HepG2 (cell line): Measurements from ENCODE around the gene RRAD. TPM values are rescaled to one million over a fixed set of nuclear protein-coding genes. Genes with fewer than 3 reads are reported as not detected.

Source experiments
- ATF7-NPFF ChIP-seq: sonication (generic); formaldehyde crosslinking; IDR thresholded peaks from 2 replicates; pipeline ENCODE4 v1.8.1; 2023; ENCODE audit warnings: mild to moderate bottlenecking, low read depth, missing genetic modification reagents, moderate library complexity
- ATM ChIP-seq: fragments of 450-650 bp; IDR thresholded peaks from 2 replicates; pipeline ENCODE4 v1.7.1; 2017; ENCODE audit warnings: mild to moderate bottlenecking, borderline replicate concordance
- ATRX ChIP-seq: sonication (generic); formaldehyde crosslinking; IDR thresholded peaks from 2 replicates; pipeline ENCODE4 v1.4.0; 2020; ENCODE audit warnings: missing genetic modification reagents, borderline replicate concordance
- CAMTA2 ChIP-seq: sonication (generic); formaldehyde crosslinking; IDR thresholded peaks from 2 replicates; pipeline ENCODE4 v1.4.0; 2020; ENCODE audit warnings: mild to moderate bottlenecking, missing genetic modification reagents, borderline replicate concordance
- DR1 ChIP-seq: sonication (generic); formaldehyde crosslinking; IDR thresholded peaks from 2 replicates; pipeline ENCODE4 v1.8.0; 2021; ENCODE audit warnings: mild to moderate bottlenecking, missing genetic modification reagents, inconsistent platforms
- ELF3 ChIP-seq: IDR thresholded peaks from 2 replicates; pipeline ENCODE4 v1.6.1; 2016; ENCODE audit warnings: missing genetic modification reagents, missing compliant biosample characterization
- IKZF4 ChIP-seq: sonication (generic); formaldehyde crosslinking; IDR thresholded peaks from 2 replicates; pipeline ENCODE4 v1.5.1; 2020; ENCODE audit warnings: borderline replicate concordance, mild to moderate bottlenecking, low read depth, missing genetic modification reagents; ENCODE audit errors: not compliant biosample characterization
- ISX ChIP-seq: sonication (generic); formaldehyde crosslinking; conservative IDR thresholded peaks from 2 replicates; pipeline ENCODE4 v1.5.0; 2020; ENCODE audit warnings: missing genetic modification reagents
- KDM2A ChIP-seq: sonication (generic); formaldehyde crosslinking; IDR thresholded peaks from 2 replicates; pipeline ENCODE4 v1.4.0; 2020; ENCODE audit warnings: low read depth, missing genetic modification reagents, borderline replicate concordance
- KDM5B ChIP-seq: sonication (generic); formaldehyde crosslinking; IDR thresholded peaks from 2 replicates; pipeline ENCODE4 v1.4.0; 2020; ENCODE audit warnings: missing genetic modification reagents, mild to moderate bottlenecking, borderline replicate concordance
- MAFG ChIP-seq: sonication (generic); formaldehyde crosslinking; IDR thresholded peaks from 2 replicates; pipeline ENCODE4 v1.5.1; 2020; ENCODE audit warnings: mild to moderate bottlenecking, missing genetic modification reagents
- MYC ChIP-seq: sonication (generic); formaldehyde crosslinking; IDR thresholded peaks from 2 replicates; pipeline ENCODE4 v1.9.0; 2021; ENCODE audit warnings: missing genetic modification reagents, borderline replicate concordance
- NFRKB ChIP-seq: fragments of 450-650 bp; IDR thresholded peaks from 2 replicates; pipeline ENCODE4 v1.6.1; 2017
- NR2C2 ChIP-seq: sonication (generic); formaldehyde crosslinking; IDR thresholded peaks from 2 replicates; pipeline ENCODE4 v1.4.0; 2020; ENCODE audit warnings: missing genetic modification reagents, mild to moderate bottlenecking, moderate library complexity, borderline replicate concordance
- PHF20 ChIP-seq: sonication (generic); formaldehyde crosslinking; IDR thresholded peaks from 2 replicates; pipeline ENCODE4 v1.5.0; 2020; ENCODE audit warnings: mild to moderate bottlenecking, missing genetic modification reagents
- REPIN1 ChIP-seq: sonication (generic); formaldehyde crosslinking; IDR thresholded peaks from 2 replicates; pipeline ENCODE4 v1.8.0; 2022; ENCODE audit warnings: missing genetic modification reagents, low read depth, mild to moderate bottlenecking, borderline replicate concordance
- RXRA ChIP-seq: sonication (generic); formaldehyde crosslinking; IDR thresholded peaks from 2 replicates; pipeline ENCODE4 v1.5.1; 2020; ENCODE audit warnings: missing genetic modification reagents
- TAF1 ChIP-seq: sonication (generic); formaldehyde crosslinking; IDR thresholded peaks from 2 replicates; pipeline ENCODE4 v1.4.0; 2020; ENCODE audit warnings: missing genetic modification reagents
- TRIM24 ChIP-seq: sonication (generic); formaldehyde crosslinking; IDR thresholded peaks from 2 replicates; pipeline ENCODE4 v1.8.0; 2022; ENCODE audit warnings: mild to moderate bottlenecking, missing genetic modification reagents
- ZNF749 ChIP-seq: sonication (generic); formaldehyde crosslinking; IDR thresholded peaks from 2 replicates; pipeline ENCODE4 v1.8.0; 2022; ENCODE audit warnings: mild to moderate bottlenecking, missing genetic modification reagents, moderate library complexity, borderline replicate concordance
- ZNF761 ChIP-seq: sonication (generic); formaldehyde crosslinking; conservative IDR thresholded peaks from 2 replicates; pipeline ENCODE4 v1.4.0; 2020; ENCODE audit warnings: mild to moderate bottlenecking, missing genetic modification reagents
- polyA plus RNA-seq, 8 experiments: library from polyadenylated mRNA; depleted of rRNA in 3 of 8; stranded (reverse) in 7 of 8; unstranded in 1 of 8; fragments of >200 nt; fragmentation: Illumina TruSeq in 4 of 8; extraction: Trizol in 4 of 8; gene quantifications; 2 replicates each; pipeline versions ENCODE4 v1.2.1 to v1.2.3, GENCODE V29; 2011 to 2016; ENCODE audit warnings: low read depth in 4 of 8, missing spikeins in 1 of 8, mixed read lengths in 1 of 8; ENCODE audit not compliant: insufficient read depth in 1 of 8
- total RNA-seq, 5 experiments: library from RNA; depleted of rRNA; stranded (reverse); fragments of >200 nt; fragmentation: Illumina TruSeq; extraction: Trizol; gene quantifications; 2 replicates each; pipeline ENCODE4 v1.2.3, GENCODE V29; 2016; ENCODE audit warnings: low read depth in 1 of 5
- TF ChIP-seq, protein P1 (sequence below): sonication (generic); formaldehyde crosslinking; IDR thresholded peaks from 2 replicates; pipeline ENCODE4 v1.8.1; 2022; ENCODE audit warnings: mild to moderate bottlenecking, missing genetic modification reagents
- TF ChIP-seq, protein P2 (sequence below): sonication (generic); formaldehyde crosslinking; IDR thresholded peaks from 2 replicates; pipeline ENCODE4 v1.5.1; 2020; ENCODE audit warnings: mild to moderate bottlenecking, missing genetic modification reagents
- TF ChIP-seq, protein P3 (sequence below): sonication (generic); formaldehyde crosslinking; IDR thresholded peaks from 2 replicates; pipeline ENCODE4 v1.8.1; 2023; ENCODE audit warnings: missing genetic modification reagents, mild to moderate bottlenecking, borderline replicate concordance

The RRAD gene
- total and polyA plus RNA-seq, 2 of the 13 experiments (the other 11 are each of a cell fraction or from before 2014, with no cell fraction given) = 0.80 to 1.1 TPM

GRCh38 chr16:66935314-66936011 is 10.1 kb upstream of the RRAD start, which contains the start of gene CES2 (continued):
- TF ChIP-seq, protein P1, sequence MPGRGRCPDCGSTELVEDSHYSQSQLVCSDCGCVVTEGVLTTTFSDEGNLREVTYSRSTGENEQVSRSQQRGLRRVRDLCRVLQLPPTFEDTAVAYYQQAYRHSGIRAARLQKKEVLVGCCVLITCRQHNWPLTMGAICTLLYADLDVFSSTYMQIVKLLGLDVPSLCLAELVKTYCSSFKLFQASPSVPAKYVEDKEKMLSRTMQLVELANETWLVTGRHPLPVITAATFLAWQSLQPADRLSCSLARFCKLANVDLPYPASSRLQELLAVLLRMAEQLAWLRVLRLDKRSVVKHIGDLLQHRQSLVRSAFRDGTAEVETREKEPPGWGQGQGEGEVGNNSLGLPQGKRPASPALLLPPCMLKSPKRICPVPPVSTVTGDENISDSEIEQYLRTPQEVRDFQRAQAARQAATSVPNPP (CRISPR knock-in tag) = peak; percentile 89
- TF ChIP-seq PHF20 (CRISPR knock-in tag) (peak; percentile 69), ATRX (CRISPR knock-in tag) (no peak), MAFG (no peak), NFRKB (no peak), MYC (peak; percentile 92), KDM2A (CRISPR knock-in tag) (peak; percentile 89), TRIM24 (CRISPR knock-in tag) (no peak), RXRA (peak; percentile 68; the same call in 1 of the 2 replicates), CAMTA2 (CRISPR knock-in tag) (peak; percentile 75; the same call in 1 of the 2 replicates), TAF1 (CRISPR knock-in tag) (peak; percentile 89), ZNF761 (no peak), KDM5B (CRISPR knock-in tag) (peak; percentile 92; the same call in 1 of the 2 replicates), IKZF4 (CRISPR knock-in tag) (peak; percentile 84), DR1 (CRISPR knock-in tag) (peak; percentile 90), ELF3 (CRISPR knock-in tag) (peak; percentile 13; the same call in 1 of the 2 replicates), NR2C2 (CRISPR knock-in tag) (peak; percentile 33; the same call in 1 of the 2 replicates), ATM (no peak), ISX (CRISPR knock-in tag) (no peak), REPIN1 (peak; percentile 94; the same call in 1 of the 2 replicates), ZNF749 (no peak; the same call in 1 of the 2 replicates), ATF7-NPFF (CRISPR knock-in tag) (peak; percentile 86)
- TF ChIP-seq, protein P2, sequence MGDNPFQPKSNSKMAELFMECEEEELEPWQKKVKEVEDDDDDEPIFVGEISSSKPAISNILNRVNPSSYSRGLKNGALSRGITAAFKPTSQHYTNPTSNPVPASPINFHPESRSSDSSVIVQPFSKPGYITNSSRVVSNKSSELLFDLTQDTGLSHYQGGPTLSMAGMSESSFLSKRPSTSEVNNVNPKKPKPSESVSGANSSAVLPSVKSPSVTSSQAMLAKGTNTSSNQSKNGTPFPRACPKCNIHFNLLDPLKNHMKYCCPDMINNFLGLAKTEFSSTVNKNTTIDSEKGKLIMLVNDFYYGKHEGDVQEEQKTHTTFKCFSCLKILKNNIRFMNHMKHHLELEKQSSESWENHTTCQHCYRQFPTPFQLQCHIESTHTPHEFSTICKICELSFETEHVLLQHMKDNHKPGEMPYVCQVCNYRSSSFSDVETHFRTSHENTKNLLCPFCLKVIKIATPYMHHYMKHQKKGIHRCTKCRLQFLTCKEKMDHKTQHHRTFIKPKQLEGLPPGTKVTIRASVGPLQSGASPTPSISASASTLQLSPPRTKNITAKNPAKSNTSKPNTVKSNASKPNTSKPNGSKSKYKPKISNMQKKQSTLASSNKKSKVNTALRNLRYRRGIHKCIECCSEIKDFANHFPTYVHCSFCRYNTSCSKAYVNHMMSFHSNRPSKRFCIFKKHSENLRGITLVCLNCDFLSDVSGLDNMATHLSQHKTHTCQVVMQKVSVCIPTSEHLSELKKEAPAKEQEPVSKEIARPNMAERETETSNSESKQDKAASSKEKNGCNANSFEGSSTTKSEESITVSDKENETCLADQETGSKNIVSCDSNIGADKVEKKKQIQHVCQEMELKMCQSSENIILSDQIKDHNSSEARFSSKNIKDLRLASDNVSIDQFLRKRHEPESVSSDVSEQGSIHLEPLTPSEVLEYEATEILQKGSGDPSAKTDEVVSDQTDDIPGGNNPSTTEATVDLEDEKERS (CRISPR knock-in tag) = no peak
- TF ChIP-seq, protein P3, sequence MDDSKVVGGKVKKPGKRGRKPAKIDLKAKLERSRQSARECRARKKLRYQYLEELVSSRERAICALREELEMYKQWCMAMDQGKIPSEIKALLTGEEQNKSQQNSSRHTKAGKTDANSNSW (CRISPR knock-in tag) = 0 out of 2 replicates have a peak, but pooled peaks have one; percentile 68
